Cardiac fibroblast (primary cell): ENCODE results near the gene DNLZ.

Source experiments
- DNase-seq, 2 donors: peaks; one replicate each; pipeline versions ENCODE4 v3.0.0 to v3.0.0-alpha.2; 2010; ENCODE audit warnings: low read depth in 2 of 2
- H3K4me3 ChIP-seq, 2 donors: replicated peaks in 1 of 2; 1 replicate in 1 of 2; 2 replicates in 1 of 2; pipeline ENCODE4 v1.5.1; 2011; ENCODE audit warnings: low read depth in 2 of 2, low read length in 2 of 2, mild to moderate bottlenecking in 2 of 2, moderate library complexity in 1 of 2
- TF ChIP-seq, protein P1 (sequence below): IDR thresholded peaks from one replicate; pipeline ENCODE4 v1.5.1; 2011; ENCODE audit warnings: low read depth, mild to moderate bottlenecking, low read length, inconsistent platforms

The DNLZ gene

DNA sequence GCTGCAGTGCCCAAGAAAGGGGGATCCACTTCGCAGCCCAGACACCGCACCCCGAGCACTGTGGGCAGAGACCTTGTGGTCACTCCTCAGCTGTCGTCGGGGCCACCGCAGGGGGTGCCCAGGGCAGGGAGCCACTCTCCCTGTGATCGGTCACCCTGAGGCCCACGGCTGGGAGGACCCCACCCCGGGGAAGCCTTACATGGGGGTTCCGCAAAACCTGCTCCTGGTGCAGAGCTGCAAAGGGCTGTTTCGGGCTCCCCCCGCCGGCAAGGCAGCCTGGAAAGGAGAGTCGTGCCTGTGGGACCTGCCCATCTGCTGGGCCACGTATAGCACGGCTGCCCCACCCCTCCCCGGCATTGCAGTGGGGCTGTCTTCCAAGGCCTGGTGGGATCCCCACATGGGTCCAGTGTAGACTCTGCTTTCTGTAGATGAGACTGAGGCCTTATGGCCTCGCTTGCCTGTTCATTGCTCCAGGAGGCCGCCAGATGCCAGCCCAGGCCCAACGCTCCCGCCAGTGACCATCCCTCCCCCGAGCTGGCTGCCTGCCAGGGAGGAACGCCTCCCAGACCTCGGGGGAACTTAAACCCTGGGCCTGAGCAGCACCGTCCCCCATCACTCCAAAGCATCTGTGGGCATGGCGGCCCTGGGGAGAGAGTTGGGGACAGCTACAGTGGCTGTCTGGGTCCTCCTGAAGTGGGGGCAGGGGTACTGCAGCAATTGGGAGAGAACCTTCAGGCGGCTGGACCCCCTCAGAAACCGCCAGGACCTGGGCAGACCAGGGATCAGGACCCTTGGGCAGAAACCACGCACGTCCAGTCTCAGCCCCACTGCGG is 1.6 kb upstream of the DNLZ start:
- DNase-seq: no peak
- H3K4me3 ChIP-seq: no peak overlapping the region
- TF ChIP-seq, protein P1, sequence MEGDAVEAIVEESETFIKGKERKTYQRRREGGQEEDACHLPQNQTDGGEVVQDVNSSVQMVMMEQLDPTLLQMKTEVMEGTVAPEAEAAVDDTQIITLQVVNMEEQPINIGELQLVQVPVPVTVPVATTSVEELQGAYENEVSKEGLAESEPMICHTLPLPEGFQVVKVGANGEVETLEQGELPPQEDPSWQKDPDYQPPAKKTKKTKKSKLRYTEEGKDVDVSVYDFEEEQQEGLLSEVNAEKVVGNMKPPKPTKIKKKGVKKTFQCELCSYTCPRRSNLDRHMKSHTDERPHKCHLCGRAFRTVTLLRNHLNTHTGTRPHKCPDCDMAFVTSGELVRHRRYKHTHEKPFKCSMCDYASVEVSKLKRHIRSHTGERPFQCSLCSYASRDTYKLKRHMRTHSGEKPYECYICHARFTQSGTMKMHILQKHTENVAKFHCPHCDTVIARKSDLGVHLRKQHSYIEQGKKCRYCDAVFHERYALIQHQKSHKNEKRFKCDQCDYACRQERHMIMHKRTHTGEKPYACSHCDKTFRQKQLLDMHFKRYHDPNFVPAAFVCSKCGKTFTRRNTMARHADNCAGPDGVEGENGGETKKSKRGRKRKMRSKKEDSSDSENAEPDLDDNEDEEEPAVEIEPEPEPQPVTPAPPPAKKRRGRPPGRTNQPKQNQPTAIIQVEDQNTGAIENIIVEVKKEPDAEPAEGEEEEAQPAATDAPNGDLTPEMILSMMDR: no peak

DNA sequence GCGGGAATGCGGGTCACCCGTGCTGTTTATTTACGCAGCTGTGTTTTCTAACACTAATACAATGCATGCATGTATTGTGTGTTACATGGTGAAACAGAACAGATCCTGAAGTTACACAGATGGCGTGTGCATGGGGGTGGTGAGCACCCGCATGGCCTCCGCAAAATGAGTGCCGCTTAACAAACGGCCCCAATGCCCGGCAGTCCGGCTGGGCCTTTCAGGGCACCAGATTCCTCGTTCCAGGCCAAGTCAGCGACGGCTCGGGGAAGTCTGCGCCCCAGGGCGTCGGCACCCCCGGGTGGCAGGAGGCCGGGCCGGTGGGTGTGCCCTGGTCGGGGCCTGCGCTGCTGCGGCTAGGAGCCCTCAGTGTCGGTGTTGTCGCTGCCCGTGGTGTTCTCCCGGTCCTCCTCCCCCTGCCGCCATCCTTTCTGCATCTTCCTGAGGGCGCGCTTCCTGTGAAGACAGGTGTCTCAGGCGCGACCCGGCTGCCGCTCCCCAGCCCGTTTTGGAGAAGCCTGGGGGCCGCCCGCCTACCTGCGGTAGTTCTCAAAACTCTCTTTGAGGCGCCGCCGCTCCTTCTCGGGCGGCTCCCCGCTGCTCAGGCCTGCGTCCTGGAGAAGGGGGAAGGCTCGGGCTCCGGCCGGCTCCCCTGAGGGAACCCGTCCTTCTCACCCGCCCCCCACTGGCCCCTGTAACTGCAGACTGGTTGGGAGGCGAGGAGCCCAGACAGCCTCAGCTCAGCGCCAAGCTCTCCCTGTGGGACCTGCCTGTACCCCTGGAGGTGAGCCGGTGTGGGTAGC is 605 bp upstream of the DNLZ start:
- TF ChIP-seq, protein P1: no peak
- DNase-seq: no peak
- no peak overlapping the region for H3K4me3 ChIP-seq

DNA sequence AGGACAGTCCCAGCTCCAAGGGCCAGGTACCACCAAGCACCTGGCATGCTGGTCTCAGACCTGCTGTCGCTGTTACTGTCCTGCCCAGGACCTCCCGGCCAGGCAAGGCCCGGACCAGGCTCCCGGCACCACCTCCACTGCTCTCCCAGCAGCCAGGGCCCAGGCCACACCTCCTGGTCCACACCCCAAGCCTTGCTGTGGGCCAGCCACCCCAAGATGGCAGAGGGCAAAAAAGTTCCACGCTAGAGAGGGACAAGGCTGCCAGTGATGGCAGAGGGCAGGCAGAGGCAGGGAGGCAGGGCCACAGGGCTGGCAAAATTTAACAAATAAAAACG is 1.1 kb downstream of the DNLZ start:
- TF ChIP-seq, protein P1: no peak
- no peak overlapping the region for H3K4me3 ChIP-seq
- no peak for DNase-seq

DNA sequence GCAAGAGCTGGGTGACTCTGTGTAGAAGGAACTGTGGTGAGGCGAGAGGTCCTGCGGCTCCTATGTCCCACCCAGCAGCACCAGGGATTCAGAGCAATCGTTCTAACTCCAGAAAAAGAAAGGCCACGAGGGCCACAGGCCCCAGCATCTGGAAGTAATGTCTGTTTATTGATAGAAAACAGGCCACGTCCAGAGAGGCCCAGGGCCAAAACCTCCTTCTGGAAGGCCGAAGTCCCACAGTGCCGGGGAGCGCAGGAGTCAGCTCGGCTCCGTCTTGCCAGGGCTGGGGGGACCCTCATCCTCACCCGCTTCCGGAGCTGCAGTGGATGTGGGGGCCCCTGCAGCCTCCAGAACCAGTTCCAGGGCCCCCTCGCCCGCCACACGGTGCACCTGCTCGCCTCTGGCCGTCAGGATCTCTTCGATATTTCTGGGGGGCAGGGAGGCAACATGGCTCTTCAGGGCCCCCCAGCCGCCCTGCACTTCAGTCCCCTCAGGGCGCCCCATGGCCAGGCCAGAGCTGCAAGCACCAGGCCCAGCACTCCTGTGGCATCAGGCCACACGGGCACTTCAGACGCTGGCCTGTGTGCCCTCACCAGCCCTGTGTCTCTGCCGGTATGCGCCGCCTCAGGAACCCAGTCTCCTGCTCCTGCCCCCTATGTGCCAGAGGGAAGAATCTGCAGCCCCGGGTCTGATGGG is 1.6 kb downstream of the DNLZ start:
- no peak for DNase-seq
- no peak overlapping the region for H3K4me3 ChIP-seq

DNA sequence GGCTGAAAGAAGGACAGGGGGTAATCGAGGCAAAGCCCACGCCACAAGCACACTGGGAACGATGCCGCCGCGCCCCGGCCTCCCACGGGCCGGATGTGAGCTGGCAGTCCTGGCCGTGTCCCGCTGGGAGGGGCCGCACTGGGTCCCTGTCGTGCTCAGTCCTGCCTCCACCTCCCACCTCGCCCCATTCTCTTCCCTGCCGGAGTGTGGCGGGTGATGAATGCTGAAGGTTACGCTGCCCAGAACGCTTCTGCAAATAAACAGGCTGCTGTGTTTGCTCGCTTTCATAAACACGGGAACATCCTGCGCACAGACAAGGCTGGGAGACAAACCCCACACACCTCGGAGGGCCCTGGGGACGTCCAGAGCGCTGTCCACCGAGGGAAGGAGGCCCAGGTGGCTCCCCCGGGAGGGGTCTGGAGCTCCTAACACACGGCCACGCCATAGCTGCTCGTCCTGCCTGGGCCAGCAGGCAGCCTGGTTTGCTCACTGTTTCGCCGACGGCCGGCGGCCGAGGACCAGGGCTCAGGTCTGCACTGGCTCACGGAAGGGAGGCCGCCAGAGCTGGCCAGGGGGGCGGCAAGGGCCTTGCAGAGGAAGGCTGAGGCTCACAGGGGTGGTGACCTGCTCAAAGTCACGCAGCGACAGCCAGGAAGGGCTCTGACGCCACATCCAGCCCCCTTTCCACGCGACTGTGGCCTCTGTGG is 2.3 kb downstream of the DNLZ start:
- no peak for DNase-seq
- H3K4me3 ChIP-seq: no peak overlapping the region
- TF ChIP-seq, protein P1: no peak

More for the DNA sequence above, 1.6 kb downstream of the DNLZ start:
- TF ChIP-seq, protein P1: no peak
